Epithelial cell of proximal tubule (primary cell): Measurements from ENCODE around the gene HJV. TPM values are rescaled to one million over a fixed set of nuclear protein-coding genes. Genes with fewer than 3 reads are reported as not detected.

Experiments used
- DNase-seq: peaks from one replicate; pipeline ENCODE4 v3.0.0-alpha.2; 2011; ENCODE audit warnings: low read depth
- H3K4me3 ChIP-seq: 2 replicates; pipeline ENCODE4 v1.5.1; 2011; ENCODE audit warnings: low read depth, mild to moderate bottlenecking, low read length
- total RNA-seq: library from RNA; depleted of rRNA; stranded (reverse); fragments of >200 nt; gene quantifications from 2 replicates; pipeline ENCODE4 v1.2.3, GENCODE V29; 2015
- TF ChIP-seq, protein P1 (sequence below): conservative IDR thresholded peaks from 2 replicates; pipeline ENCODE4 v1.5.1; 2012; ENCODE audit warnings: low read depth, mild to moderate bottlenecking, low read length

The HJV gene
- total RNA-seq, 1 donor from 2014 or later, result 0.35 TPM

DNA sequence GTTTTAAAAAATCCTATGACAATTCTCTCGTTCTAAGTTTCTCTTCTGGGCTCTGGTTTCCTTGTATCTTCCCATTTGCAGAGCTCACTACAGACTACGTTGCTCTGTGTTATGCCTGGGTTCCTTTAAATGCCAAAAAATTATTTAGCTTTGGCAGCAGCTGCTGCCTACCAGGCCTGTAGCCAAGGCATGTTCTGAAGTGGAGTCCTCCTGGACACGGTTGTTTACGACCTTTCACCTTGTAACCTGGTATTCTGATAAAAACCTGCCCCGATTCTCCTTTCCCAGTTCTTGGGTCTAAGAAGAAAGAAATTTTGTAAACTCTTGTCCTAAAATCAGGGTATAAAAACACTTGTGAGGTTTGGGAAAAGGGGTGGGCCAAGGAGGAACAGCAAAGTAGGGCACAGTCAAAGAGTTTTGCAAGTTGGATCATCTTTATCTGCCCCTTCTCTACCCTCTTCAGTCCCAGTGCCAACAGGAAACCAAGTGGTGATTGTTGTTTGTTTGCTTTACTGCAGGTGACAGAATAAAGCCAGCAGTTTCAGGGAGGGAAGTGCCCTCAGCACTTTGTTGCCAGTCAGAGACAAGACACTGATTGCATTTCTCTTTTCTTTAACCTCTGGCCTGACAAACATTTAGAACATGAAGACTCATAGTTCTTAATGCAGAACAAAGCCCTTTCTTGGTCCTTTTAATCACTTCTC, 22.1 kb downstream of the HJV start:
- DNase-seq, result no peak
- TF ChIP-seq, protein P1, sequence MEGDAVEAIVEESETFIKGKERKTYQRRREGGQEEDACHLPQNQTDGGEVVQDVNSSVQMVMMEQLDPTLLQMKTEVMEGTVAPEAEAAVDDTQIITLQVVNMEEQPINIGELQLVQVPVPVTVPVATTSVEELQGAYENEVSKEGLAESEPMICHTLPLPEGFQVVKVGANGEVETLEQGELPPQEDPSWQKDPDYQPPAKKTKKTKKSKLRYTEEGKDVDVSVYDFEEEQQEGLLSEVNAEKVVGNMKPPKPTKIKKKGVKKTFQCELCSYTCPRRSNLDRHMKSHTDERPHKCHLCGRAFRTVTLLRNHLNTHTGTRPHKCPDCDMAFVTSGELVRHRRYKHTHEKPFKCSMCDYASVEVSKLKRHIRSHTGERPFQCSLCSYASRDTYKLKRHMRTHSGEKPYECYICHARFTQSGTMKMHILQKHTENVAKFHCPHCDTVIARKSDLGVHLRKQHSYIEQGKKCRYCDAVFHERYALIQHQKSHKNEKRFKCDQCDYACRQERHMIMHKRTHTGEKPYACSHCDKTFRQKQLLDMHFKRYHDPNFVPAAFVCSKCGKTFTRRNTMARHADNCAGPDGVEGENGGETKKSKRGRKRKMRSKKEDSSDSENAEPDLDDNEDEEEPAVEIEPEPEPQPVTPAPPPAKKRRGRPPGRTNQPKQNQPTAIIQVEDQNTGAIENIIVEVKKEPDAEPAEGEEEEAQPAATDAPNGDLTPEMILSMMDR, result no peak
- H3K4me3 ChIP-seq, result no peak overlapping the region

- peak overlapping the region; percentile 81 for H3K4me3 ChIP-seq
These were observed 23.9 kb downstream of the HJV start for GRCh38 chr1:145997718-145998023.

GRCh38 chr1:145997016-145997717, 24.4 kb downstream of the HJV start:
- TF ChIP-seq, protein P1, result no peak
- peak overlapping the region; percentile 81 for H3K4me3 ChIP-seq
- no peak for DNase-seq

More at GRCh38 chr1:145997718-145998023, 23.9 kb downstream of the HJV start:
- no peak for DNase-seq
- TF ChIP-seq, protein P1, result peak; percentile 12

GRCh38 chr1:145996433-145997015, 25.0 kb downstream of the HJV start, which contains the start of gene TXNIP:
TXNIP (minus strand) TSS chr1:145996579; CDS start chr1:145996266, 313 bp downstream.
- H3K4me3 ChIP-seq, result peak within 1 kb of the TSS; percentile 81
- TF ChIP-seq, protein P1, result no peak
- peak; percentile 67 for DNase-seq

GRCh38 chr1:145995964-145996432, 25.5 kb downstream of the HJV start:
- TF ChIP-seq, protein P1, result no peak
- no peak for DNase-seq
- H3K4me3 ChIP-seq, result peak overlapping the region; percentile 81

GRCh38 chr1:145995148-145995881, 26.2 kb downstream of the HJV start:
- DNase-seq, result no peak
- TF ChIP-seq, protein P1, result no peak
- peak overlapping the region; percentile 81 for H3K4me3 ChIP-seq
